ENCODE measurements around the gene RGL3.
"Not testable (repeated sequence)": the region's sequence is repeated elsewhere in the genome, so short reads cannot be mapped to it uniquely, and the experiment has no call there.

Gene RGL3

GRCh38 chr19:11418549-11419506, at the start of gene RGL3:
Gene RGL3, minus strand, starts transcription at chr19:11419314. Its CDS starts 36 bp downstream, at chr19:11419278.
- no peak for DNase-seq (ENCODE audit: low read depth)

GRCh38 chr19:11468266-11468845, 49.2 kb upstream of the RGL3 start:
- not testable (repeated sequence) for DNase-seq (ENCODE audit: low read depth)

- no peak for DNase-seq (ENCODE audit: low read depth)
Measured at GRCh38 chr19:11465600-11465999, 46.5 kb upstream of the RGL3 start.

GRCh38 chr19:11464333-11465265, 45.5 kb upstream of the RGL3 start:
- no peak for DNase-seq (ENCODE audit: low read depth)

GRCh38 chr19:11463391-11463790, 44.3 kb upstream of the RGL3 start:
- DNase-seq (ENCODE audit: low read depth), result no peak

- no peak for DNase-seq (ENCODE audit: low read depth)
Measured at GRCh38 chr19:11461453-11461852, 42.3 kb upstream of the RGL3 start.

- DNase-seq (ENCODE audit: low read depth), result no peak
Measured at GRCh38 chr19:11460207-11460606, 41.1 kb upstream of the RGL3 start.

- DNase-seq (ENCODE audit: low read depth), result not testable (repeated sequence)
Measured at GRCh38 chr19:11458912-11459311, 39.8 kb upstream of the RGL3 start.

GRCh38 chr19:11458236-11458900, 39.3 kb upstream of the RGL3 start:
- no peak for DNase-seq (ENCODE audit: low read depth)

GRCh38 chr19:11457831-11458230, 38.7 kb upstream of the RGL3 start:
- no peak for DNase-seq (ENCODE audit: low read depth)

- DNase-seq (ENCODE audit: low read depth), result no peak
Measured at GRCh38 chr19:11457115-11457514, 38.0 kb upstream of the RGL3 start.

- DNase-seq (ENCODE audit: low read depth), result no peak
Measured at GRCh38 chr19:11456659-11457058, 37.5 kb upstream of the RGL3 start.

GRCh38 chr19:11455233-11455554, 36.1 kb upstream of the RGL3 start:
- DNase-seq (ENCODE audit: low read depth), result not testable (repeated sequence)

GRCh38 chr19:11453468-11454341, 34.6 kb upstream of the RGL3 start:
- no peak for DNase-seq (ENCODE audit: low read depth)

GRCh38 chr19:11452620-11453310, 33.7 kb upstream of the RGL3 start:
- no peak for DNase-seq (ENCODE audit: low read depth)

GRCh38 chr19:11451871-11452619, 32.9 kb upstream of the RGL3 start:
- DNase-seq (ENCODE audit: low read depth), result no peak

GRCh38 chr19:11451327-11451870, 32.3 kb upstream of the RGL3 start:
- DNase-seq (ENCODE audit: low read depth), result no peak

GRCh38 chr19:11450570-11451326, 31.6 kb upstream of the RGL3 start:
- no peak for DNase-seq (ENCODE audit: low read depth)
